GM10248 (cell line): ENCODE measurements around the gene RHEB.

Experiments
- CTCF ChIA-PET: fragments of 300-600 bp; sonication (Branson Sonifier 250); formaldehyde crosslinking; extraction: SDS; loops from one replicate; lab custom pipeline; 2021; ENCODE audit warnings: antibody characterized with exemption; lab: Yijun Ruan, JAX
- POLR2A ChIA-PET: fragments of 350-650 bp; sonication (Branson Sonifier 250); formaldehyde crosslinking; extraction: SDS; loops from one replicate; lab custom pipeline; 2020; ENCODE audit warnings: antibody characterized with exemption; lab: Yijun Ruan, JAX
- DNase-seq: peaks from one replicate; pipeline ENCODE4 v3.0.0; 2012; ENCODE audit errors: extremely low spot score
- TF ChIP-seq, protein P1 (sequence below): IDR thresholded peaks from 2 replicates; pipeline ENCODE4 v1.5.1; 2012; ENCODE audit warnings: mild to moderate bottlenecking, low read depth; ENCODE audit errors: extremely low read depth, missing control alignments, control extremely low read depth

RHEB gene

DNA sequence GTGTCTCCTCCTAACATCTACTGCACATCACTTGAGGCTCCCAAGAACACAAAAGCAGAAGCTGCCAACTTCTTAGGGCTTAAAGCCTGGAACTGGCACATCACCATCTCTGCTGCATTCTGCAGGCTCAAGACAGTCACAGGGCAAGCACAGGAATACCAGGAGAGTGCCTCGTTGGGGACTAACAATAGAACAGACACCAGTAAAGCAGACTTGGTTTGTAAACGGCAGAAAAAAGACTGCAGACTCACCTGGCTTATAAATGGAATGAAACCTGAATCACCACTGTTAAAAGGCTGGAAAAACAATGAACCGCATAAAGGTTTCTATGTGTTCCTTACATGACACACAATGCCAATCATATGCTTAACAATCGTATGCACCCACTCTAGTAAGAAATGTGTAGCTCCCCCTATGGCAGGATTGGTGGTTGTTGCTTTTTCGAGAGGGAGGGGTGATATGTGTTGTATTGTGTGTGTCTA lies 12.8 kb downstream of the RHEB start:
- CTCF ChIA-PET = interaction anchor here (0.9 to 2.2 kb wide), 4 partner anchors 9 to 36 kb away, joined by 3 to 9 read pairs (median 4); no protein-coding TSS in a partner anchor
- POLR2A ChIA-PET = no interaction called here
- TF ChIP-seq, protein P1, sequence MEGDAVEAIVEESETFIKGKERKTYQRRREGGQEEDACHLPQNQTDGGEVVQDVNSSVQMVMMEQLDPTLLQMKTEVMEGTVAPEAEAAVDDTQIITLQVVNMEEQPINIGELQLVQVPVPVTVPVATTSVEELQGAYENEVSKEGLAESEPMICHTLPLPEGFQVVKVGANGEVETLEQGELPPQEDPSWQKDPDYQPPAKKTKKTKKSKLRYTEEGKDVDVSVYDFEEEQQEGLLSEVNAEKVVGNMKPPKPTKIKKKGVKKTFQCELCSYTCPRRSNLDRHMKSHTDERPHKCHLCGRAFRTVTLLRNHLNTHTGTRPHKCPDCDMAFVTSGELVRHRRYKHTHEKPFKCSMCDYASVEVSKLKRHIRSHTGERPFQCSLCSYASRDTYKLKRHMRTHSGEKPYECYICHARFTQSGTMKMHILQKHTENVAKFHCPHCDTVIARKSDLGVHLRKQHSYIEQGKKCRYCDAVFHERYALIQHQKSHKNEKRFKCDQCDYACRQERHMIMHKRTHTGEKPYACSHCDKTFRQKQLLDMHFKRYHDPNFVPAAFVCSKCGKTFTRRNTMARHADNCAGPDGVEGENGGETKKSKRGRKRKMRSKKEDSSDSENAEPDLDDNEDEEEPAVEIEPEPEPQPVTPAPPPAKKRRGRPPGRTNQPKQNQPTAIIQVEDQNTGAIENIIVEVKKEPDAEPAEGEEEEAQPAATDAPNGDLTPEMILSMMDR = no peak
- no peak for DNase-seq

DNA sequence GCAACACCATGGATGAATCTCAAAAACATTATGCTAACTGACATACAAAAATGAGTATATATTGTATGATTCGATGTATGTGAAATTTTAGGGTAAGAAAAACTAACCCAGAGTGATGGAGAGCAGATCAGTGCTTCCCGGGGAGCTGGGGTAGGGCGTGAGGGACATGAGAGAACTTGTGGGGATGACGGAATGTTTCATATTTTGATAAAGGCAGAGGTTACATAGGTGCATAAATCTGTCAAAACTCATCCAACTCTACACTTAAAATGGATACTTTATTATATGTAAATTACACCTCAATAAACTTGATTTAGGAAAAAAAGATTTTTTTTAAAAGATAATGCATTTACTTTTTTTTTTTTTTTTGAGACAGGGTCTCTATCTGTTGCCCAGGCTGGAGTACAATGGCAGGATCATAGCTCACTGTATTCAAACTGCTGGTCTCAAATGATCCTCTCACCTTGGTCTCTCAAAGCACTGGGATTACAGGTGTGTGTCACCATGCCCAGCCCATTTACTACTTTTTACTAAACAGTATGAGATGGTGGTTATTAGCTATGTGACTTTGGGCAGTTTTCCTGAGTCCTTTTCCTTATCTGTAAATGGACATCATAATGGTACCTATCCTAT lies 13.7 kb downstream of the RHEB start:
- no peak for DNase-seq
- TF ChIP-seq, protein P1 = no peak
- POLR2A ChIA-PET = no interaction called here
- CTCF ChIA-PET = interaction anchor here (1.3 to 1.5 kb wide), 2 partner anchors 19 to 35 kb away, joined by 3 to 4 read pairs; no protein-coding TSS in a partner anchor

DNA sequence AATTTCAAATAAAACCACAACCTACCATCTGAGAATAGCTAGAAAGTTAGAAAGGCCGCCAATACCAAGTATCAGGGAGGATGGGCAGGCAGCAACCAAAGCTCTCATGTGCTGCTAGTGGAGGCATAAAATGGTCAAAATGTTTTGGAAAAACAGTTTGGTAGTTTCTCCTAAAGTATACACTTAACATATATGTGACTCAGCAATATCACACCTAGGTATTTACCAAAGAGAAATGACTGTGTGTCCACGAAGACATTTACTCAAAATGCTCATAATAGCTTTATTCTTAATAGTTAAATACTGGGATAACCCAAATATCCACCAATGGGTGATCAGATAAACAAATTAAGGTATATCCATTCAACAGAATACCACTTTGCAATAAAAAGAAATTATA lies 14.3 kb downstream of the RHEB start:
- TF ChIP-seq, protein P1 = no peak
- POLR2A ChIA-PET = no interaction called here
- CTCF ChIA-PET = interaction anchor here (1.3 kb wide), 1 partner anchor 18 kb away, joined by 4 read pairs; no protein-coding TSS in a partner anchor
- no peak for DNase-seq

DNA sequence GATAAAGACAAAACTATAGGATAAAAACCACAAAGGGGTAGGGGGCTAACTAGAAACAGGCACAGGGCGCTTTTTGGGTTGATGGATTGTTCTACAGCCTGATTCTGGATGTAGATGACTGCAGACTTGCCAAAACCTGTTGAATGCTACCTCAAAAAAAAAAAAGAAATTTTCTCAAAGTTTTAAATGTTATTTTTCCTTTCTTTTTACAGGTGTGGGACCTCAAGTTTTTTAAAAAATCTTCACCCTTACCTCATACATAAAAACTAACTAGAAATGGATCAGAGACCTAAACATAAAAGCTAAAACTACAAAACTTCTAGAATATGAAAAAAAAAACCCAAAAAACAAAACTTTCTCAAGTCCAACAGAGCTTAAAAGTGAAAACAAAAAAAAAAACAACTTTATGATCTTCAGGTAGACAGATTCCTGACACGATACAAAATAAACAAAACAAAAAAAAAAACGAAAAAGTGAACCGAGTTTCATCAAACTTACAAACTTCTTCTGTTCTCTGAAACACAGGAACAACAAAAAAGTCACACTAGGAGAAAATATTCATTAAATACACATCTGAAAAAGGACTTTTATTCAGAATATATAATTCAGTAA lies 14.9 kb downstream of the RHEB start:
- POLR2A ChIA-PET = interaction anchor here (0.7 kb wide), 1 partner anchor 15 kb away, joined by 6 read pairs; no protein-coding TSS in a partner anchor
- TF ChIP-seq, protein P1 = no peak
- DNase-seq = no peak
- CTCF ChIA-PET = interaction anchor here (1.3 kb wide), 1 partner anchor 17 kb away, joined by 4 read pairs; no protein-coding TSS in a partner anchor

DNA sequence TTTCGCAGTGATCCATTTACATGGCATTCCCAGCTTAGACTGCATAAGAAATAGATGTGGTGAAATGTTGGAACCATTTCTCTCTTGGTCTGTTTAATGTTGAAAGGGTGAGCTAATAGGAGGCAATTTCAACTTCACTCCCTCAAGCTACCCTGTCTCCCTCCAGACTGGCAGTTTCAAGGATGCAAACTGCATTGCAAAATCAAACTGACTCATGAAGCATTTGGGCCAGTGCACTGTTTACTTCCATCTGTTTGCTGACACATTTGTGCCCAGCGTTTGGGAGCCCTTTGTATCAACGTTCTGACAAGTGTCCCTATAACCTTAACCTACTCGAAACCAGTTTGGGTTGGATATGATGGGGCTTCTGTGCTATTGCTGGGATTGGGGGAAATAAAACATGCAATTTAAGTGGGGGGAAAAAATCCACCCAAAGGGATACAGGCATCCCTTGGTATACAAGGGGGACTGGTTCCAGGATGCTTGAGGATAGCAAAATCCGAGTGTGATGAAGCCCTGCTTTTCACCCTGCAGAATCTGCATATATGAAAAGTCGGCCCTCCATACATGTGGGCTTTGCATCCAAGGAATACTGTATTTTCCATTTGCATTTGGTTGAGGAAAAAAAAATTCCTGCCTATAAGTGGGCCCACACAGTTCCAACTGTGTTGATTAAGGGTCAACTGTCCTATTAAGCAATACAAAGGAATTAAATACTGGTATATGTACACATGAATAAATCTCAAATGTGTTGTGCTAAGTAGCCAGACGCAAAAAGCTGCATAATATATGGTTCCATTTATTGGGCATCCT lies 15.6 kb downstream of the RHEB start:
- POLR2A ChIA-PET = interaction anchor here (0.7 kb wide), 1 partner anchor 14 kb away, joined by 6 read pairs; no protein-coding TSS in a partner anchor
- TF ChIP-seq, protein P1 = no peak
- DNase-seq = no peak
- CTCF ChIA-PET = no interaction called here

DNA sequence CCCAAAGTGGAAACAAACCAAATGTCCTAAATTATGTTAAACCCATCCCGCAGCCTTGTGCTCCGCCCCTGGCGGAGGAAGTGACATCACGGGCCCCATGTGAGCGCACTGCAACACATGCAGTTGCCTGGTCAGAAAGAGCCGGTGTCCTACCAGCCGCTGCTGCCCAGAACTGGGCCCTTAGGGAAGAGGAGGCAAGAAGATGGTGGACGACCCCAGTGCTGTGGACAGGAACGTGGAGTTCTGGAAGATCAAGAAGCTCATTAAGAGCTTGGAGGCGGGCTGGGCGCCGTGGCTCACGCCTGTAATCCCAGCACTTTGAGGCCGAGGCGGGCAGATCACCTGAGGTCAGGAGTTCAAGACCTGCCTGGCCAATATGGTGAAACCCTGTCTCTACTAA lies 18.0 kb downstream of the RHEB start:
- no peak for DNase-seq
- TF ChIP-seq, protein P1 = no peak
- ChIA-PET CTCF (interaction anchor here (1.0 to 1.8 kb wide), 2 partner anchors 13 to 17 kb away, joined by 4 read pairs; no protein-coding TSS in a partner anchor), POLR2A (interaction anchor here (0.7 kb wide), 1 partner anchor 16 kb away, joined by 3 read pairs; no protein-coding TSS in a partner anchor)
